Cardiac septum (tissue), 1 donor: ENCODE results near the gene CDK6. TPM values are rescaled to one million over a fixed set of nuclear protein-coding genes. Genes with fewer than 3 reads are reported as not detected.

Experiments
- DNase-seq: peaks from one replicate; pipeline ENCODE4 v3.0.0-alpha.2; 2020; ENCODE audit warnings: low spot score
- intact Hi-C: fragments of 100-400 bp; cut with DNase I; formaldehyde crosslinking; loops from one replicate; pipeline ENCODE4 v1.14.0; 2022
- total RNA-seq: library from RNA; stranded (reverse); fragmentation: NEBNext Ultra II Directional; extraction: Animal tissue kit (Norgen Biotek cat#: 25700); gene quantifications from one replicate; pipeline ENCODE4 v1.2.1, GENCODE V29; 2021
- donor health status: DM: no; HTN: no; CAD: no.

The CDK6 gene
- total RNA-seq, 1 donor from 2014 or later: 12.4 TPM

DNA sequence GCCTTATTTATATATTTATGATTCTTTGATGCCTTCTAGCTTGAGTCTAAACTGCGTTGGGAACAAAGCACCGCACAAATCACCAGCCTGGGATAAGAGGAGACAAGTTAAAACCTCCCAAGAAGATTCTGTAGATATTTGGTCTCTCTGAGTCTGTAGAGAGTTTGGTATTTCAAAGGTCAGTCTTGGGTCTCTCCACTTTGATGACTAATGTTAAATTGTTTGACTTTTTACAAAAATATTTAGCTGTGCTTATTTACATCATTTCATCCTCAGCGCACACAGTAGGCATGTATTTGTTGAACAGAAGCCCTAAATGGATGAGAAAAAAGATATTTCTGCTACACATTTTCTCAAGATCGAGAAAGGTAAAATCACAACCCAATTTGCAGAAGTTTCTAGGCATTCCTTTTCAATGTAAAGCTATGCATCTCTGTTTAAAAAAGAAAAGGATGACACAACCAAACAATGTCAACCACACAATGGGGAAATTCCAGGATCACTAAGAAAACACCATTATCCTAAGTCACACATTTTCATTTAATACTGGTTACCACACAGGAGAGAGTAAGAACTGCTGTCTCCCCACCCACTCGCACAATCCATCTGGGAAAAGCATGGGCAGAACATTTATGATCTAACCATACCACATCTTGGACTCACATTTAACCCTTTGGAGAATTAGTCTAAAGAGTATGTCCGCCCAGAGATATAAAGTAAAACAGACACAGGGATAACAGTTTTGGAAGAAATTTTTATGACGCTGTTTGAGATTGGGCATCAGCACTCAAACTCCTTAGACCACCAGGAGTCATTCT is 4.4 kb downstream of the CDK6 start:
- DNase-seq: no peak
- intact Hi-C loops: loop anchor here (5.0 to 10.0 kb wide), 4 partner anchors 47 to 587 kb away; partner anchors contain the start of genes ANKIB1 and KRIT1

DNA sequence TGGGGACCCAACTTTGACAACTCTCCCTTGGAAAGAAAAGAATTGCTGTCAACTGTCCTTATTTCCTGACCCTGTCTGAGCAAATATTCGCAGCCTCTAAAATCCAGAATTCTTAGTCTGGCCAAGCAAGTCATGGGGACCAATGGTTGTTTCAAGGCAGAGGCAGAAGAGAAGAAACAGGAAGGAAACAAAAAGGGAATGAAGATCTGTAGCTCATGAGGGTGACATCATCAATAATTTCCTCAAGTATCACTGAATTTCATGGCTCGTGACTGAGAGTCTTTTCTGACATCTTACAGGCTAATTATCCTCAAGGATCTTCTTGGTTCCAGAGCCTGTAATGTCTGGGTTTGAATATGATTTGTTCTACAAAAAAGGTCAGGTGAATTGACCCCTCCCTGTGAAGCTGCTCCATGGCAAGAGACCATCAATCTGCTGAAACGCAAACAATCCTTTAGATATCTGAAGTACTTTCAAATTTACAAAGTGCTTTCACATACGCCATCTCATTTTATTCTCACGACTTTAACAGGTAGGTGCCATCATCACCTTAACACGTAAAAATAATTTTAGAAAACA is 5.8 kb downstream of the CDK6 start:
- no peak for DNase-seq
- intact Hi-C loops: loop anchor here (5.0 to 10.0 kb wide), 4 partner anchors 46 to 586 kb away; partner anchors contain the start of genes ANKIB1 and KRIT1

DNA sequence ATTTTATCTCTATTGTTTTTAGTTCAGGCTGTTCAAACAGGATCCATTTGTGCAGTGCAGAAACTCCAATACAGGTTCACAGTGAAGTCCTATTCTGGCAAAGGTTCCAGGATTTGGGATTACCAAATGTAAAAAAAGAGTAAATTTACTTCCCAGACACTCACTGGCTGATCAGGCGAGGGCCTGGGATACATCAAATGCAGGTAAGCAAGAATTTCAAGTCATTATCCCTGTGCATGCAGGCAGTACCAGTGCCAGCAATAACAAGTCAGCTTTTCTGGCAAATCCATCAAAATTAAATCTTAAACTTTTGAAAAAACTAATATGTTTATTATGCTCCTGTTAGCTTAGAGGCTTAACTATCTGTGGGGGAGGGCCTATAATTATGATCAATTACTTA is 6.3 kb downstream of the CDK6 start:
- no peak for DNase-seq
- intact Hi-C loops: loop anchor here (5.0 to 10.0 kb wide), 4 partner anchors 45 to 585 kb away; partner anchors contain the start of genes ANKIB1 and KRIT1

DNA sequence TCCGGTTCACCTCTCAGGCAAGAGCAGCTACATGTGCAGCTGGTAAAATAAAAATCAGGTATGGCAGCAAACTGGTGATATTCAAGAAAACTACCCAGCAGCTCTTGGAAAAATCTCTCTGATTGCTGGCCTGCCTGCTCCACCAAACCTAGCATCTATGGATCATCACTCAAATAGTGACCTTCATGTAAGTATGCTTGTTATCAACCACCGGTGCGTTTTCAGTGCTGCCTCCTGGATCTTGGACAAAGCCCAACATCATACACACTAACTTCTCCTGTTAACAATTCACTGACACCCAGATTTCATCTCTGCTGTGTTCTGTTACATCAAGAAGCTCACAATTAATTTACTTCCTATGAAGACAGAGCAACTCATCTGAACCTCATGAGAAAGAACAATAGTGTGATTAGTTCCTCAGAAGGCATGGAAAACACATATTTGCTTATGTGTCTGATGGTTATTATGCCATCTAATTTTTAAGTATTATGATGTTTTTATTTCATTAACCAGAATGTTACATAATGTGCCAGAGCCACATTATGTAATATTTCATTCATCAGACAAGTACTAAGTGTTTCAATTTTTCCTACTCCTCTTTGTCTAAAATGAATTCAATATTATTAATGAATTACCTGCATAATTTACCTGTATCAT is 8.8 kb downstream of the CDK6 start:
- DNase-seq: no peak
- intact Hi-C loops: no loop called here

DNA sequence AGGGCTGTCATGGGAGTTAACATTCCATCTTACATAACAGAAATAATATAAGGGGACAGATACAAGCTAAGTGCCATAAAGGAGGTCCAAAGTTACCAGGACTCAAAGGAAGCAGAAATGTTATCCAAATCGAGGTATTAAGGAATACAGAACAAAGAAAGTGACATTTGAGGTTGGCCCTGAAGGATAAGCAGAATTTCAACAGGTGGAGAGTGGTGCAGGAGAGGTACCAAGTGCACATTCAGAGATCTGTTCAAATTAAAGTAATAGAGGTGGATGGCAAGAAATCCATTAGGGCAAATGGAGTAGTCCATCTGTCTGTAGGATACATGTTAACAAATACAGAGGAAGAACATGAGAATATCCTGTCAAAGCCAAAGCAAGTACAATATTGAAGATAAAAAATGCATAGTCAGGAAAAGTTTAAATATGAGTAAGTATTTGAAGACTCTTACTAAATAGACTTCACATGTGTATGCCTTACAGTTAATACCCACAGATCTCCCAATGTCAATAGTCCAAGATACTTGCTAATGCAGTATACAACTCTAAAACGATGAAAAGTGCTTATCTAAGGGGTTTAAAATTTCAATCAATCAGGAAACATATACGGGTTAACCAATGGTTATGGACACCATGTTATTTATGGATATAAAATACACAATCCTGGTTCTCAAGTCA is 10.0 kb downstream of the CDK6 start:
- intact Hi-C loops: no loop called here
- DNase-seq: no peak

DNA sequence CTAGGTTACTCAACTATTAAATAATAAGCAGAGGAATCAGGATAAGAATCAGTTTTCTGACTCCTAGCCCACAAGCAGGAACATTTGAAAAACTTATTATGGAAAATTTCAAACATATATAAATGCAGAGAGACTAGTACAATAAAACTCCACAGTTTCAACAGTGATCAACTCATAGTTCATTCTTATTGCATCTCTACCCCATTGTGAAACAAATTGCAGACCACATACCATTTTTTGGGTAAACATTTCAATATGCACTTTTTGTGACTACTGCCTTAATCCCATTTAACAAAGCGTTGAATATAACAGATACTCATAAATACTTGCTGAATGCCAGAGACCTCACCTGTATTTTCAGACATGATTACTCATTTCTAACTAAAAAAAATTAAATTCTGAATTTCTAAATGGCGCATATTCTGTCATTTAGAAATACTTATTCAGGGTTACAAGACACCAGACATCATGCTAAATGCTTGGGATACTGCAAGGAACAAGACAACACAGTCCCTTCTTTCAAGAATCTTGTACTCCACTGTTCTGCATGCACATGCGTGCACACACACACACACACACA is 11.4 kb downstream of the CDK6 start:
- intact Hi-C loops: no loop called here
- DNase-seq: no peak

DNA sequence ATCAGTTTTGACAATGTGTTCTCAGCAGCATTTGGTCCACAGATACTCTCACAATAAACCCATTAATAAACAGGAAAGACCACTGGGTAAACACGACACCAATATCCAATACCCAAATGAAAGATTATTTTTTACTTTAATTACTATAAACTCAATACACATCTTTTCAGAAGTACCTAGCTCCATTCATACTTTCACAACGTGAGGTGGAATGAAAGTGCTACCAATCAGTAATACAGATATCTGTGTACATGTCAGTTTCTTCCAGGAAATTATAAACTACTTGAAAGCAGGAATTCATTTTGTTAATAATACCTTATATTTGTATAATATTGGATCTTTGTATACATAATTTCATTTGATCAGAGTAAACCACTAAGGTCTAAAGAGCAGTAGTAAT is 11.9 kb downstream of the CDK6 start:
- intact Hi-C loops: no loop called here
- DNase-seq: no peak

DNA sequence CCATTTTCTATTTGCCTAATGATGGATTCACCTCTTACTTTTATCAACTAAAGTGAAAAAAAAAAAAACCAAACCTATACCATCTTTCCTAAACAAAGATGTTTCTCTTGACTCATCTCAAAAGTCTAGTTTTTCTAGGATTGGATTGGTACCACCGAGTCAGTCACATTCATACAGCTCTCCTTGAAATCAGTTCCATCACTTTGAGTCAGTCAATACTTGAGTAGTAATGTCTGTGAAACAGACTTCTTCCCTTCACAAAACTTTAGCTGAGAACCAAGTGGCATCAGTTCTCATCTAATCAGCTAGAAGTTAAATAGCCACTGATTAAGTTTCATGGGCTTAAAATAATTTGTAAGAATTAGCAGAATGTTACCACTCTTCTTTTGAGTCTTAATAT is 13.3 kb downstream of the CDK6 start:
- DNase-seq: no peak
- intact Hi-C loops: no loop called here

DNA sequence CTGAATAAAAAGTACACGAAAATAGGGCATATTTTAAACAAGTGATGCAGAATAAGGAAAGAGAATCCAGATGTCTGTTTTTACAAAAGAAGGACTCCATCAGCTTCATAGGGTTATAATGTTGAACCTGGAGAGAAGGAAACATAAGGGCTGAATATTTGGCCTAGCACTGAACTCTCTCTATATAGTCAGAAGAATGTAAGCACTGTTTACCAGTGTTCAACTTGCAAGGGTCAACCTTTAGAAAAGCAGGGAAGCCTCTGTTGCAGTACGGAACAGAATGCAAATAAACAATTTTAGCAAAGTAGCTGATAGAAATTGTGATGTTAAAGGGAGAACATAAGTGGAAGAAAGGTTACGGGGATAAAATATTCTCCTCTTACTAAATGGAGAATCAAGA is 16.2 kb downstream of the CDK6 start:
- no peak for DNase-seq
- intact Hi-C loops: no loop called here

DNA sequence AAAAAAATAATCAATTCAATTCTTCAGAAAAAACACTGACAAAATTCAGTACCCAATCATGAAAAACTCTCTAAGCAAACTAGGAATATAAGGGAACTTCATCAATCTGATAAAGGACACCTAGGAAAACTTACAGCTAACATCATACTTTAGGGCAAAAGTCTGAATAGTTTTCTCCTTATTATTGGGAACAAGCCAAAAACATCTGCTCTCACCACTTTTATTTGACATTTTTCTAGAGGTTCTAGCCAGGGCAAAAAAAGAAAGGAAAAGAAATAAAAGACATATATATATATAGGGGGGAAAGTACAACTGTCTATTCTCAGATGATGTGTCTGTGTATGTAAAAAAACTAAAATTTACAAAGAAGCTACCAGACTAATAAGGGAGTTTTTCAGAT is 19.0 kb downstream of the CDK6 start:
- intact Hi-C loops: no loop called here
- DNase-seq: no peak

DNA sequence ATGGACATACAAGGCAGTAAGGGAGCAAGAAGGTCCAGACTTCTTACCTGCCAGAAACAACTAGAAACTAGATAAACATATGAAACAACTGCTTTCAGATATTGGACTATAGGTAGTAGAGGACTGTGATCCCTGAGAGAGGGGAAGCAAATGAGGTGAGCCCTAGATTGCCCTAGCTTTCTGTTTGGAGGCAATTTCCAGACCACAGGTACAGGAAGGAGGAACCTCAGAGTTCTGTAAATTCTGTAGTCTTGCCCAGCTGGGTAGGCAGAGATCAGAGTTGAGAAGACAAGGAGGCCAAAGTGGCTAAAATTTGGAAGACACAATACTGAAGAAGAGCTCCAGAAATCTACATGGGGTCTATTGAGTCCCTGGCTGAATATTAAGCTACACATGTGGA is 21.0 kb downstream of the CDK6 start:
- intact Hi-C loops: no loop called here
- DNase-seq: no peak

DNA sequence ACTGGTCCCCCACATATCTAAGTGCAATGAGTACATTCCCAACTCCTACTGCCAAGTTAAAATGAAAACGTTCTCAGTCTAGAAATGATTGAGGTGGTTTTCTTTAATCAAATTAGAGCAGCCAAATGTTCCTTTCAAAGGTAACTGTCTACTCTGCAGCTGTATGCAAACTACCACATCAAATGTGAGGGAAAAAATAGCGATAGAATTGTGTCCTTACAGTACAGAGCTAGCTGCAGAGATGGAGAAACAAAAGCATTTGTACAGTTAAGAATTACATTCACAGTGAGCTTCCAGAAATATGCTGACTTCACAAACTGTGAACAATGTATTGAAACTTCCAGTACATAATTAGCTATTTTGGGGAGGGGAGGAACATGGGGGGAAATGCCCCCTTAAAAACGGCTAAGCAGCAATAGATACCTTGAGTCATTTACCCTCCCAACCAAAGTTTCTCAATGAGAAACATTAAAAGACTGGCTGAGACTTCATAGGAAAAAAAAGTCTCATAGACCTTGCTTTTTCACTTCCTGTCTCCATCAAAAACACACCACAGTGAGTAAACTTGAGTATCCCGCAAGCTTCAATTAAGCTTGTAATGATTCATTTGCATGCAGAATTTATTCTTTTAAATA is 22.9 kb downstream of the CDK6 start:
- intact Hi-C loops: no loop called here
- DNase-seq: no peak

DNA sequence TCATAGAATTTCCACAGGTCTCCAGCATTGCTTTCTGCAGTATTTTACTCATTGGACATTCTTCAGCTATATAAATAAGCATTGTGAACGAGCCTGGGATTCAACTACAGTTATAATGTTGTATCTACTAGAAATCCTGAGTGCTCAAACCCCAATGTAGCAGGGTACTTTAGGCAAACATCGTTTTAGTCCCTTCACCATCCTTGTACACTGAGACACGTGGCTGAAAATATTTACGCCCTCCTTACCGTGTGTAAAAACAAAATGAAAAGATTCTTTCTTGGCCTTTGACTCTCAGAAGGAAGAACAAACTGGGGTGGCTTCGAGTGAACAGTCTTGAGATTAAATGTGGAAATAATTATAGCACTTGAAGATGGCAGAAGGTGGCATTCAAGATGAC is 25.2 kb downstream of the CDK6 start:
- intact Hi-C loops: no loop called here
- DNase-seq: no peak

DNA sequence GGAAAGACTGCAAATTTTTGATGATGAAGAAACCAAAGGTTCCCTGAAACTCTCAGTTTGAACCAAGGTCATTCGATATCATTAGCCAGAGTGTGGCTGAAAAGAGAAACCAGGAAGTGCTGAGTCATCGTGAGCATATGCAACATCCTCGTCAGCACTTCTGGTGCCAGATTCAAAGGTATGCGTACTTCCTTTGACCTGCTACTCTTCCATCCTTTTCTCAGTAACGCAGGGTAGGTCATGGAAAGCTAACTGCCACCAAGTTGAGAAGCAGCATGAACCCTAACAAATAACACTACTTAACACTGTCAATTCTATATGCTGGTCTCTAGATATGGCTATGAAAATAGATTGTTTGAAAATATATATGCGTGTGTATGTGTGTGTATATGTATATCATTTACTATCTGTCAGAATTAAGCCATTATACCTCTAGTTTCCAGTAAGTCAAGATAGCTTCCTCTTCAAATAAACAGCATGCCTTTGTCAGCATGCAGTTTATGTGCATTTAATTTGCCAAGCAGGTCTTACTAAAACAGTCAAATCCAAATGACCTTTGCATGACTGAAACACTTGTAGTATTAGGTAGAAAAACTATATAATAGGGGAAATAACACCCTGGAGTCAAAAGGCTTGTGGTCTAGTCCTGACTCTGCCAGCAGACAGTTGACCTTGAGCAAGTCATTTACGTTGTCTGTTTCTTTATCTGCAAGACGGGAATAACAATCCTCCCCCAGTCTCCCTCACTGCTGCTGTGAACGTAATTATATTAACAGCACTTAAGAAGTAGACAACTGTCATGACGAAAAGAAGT is 26.4 kb downstream of the CDK6 start:
- intact Hi-C loops: no loop called here
- peak; percentile 86 for DNase-seq

DNA sequence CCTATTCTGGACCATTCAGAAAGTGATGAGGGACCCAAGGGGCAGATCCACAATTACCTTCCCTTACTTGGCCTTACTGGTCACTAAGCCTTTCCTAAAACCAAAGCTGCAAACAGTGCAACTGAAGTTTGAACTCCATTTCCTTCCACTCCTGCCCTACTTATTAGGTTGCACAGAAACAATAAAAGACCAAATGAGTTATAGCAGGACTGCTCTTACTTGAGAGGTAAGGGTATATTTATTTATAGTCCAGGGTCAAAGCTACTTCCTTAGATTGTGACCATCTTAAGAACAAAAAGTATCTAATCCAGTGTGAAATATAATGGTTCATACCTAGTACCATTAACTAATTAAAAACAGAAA is 27.0 kb downstream of the CDK6 start:
- DNase-seq: no peak
- intact Hi-C loops: no loop called here

DNA sequence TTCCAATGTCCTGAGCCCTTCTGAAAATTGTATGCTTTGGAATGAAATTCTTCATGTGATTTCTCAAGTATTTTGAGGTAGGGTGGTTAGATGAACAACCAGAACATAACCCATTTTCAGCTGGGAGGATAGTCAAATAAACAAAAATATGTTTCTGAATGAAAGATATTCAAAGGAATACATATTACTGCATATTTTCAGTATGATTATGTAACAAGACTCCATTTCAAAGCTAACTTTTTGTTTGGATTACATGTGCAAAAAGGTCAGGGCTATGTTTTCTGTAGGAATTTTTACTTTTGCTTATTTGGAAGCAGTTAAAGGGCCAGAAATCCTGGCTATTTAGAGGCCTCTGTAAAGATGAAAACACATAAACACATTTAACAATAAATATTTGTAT is 27.7 kb downstream of the CDK6 start:
- intact Hi-C loops: no loop called here
- DNase-seq: no peak

DNA sequence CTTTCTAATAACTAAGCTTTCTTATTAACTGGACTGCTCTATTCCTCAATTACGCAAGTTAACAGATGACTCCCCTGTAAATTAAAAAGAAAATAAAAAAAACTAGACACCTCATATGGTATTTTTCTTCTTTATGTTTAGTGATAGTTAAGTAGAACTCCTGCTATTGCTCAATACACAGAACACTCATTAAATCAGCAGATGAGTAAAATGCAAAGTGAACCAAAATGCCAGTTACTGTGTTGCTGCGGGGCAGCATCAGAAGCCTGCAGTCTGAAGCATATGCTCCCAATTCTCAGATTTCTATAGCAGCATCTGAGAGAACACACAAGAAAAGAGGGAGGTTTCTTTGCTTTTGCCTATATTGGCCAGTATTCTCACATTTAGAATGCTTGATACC is 28.4 kb downstream of the CDK6 start:
- intact Hi-C loops: no loop called here
- no peak for DNase-seq

DNA sequence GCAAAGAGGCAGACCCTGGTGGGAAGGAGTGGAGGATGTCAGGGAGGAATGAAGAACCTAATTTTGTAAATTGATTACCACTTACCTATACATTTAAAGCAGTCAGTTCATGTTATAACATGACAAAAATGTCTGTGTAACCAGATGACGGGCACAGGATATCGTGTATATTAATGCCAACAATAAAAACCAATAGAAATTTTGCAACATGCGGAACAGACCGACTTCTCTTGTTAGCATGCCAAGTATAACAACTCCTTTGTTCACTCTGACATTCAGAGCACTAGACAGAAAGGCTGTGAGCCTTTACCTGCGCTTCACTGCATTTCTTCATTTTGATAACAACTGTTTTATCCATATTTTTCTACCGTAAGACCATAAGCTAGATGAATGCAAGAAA is 29.9 kb downstream of the CDK6 start:
- intact Hi-C loops: no loop called here

DNA sequence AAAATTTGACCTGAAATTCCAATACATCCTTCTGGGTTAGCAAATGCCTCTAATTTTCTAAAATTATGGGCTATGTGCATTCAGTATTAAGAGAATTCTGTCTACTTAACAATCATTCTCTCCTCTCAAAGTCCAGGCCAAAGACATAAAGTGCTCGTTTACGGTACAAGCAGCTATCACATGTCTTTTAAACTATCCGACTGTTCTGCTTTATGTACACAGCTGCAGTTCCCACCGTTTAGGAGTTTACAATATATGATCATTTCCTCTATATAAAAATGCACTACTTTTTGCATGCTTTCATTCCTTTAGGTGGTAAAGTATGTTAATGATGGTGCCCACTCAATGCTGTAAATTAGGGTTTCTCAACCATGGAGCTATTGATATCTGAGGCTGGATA is 34.0 kb downstream of the CDK6 start:
- intact Hi-C loops: no loop called here
- no peak for DNase-seq

More for the DNA sequence above, 29.9 kb downstream of the CDK6 start:
- DNase-seq: no peak
